ENCODE data around the gene ADAMTSL2. TPM values are rescaled to one million over a fixed set of nuclear protein-coding genes. Genes with fewer than 3 reads are reported as not detected.

ADAMTSL2 gene
- total RNA-seq, 1 experiment from 2014 or later: 0.87 TPM

DNA sequence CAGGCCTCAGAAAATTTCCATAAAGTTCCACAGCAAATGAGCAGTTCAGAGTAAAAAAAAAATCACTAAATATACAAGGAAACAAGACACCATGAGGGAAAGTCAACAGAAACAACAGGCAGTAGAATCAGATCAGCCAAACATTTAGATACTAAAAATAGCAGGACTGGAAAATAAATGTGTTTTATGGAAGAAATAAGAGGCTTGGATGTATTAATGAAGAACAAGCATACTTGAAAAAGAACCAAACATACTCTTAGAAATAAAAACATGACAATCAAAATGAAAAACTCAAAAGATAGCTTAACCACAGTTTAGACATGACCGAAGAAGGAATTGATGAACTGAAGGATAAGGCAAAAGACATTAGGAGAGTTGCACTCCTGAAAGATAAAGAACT, 32.4 kb upstream of the ADAMTSL2 start:
- H3K27ac Mint-ChIP-seq: no peak overlapping the region
- no peaks in the 10 kb centered on the region for H3K4me1 Mint-ChIP-seq
- ATAC-seq (no peak), DNase-seq (ENCODE audit: low spot score) (no peak)
- CTCF ChIA-PET: no interaction called here
- H3K27me3 Mint-ChIP-seq (ENCODE audit: low read depth): peaks cover 7% of the 10 kb centered on the region
- peaks cover 9% of the 10 kb centered on the region; the same call in 1 of the 2 replicates for H3K36me3 Mint-ChIP-seq
- H3K4me3 Mint-ChIP-seq: no peak overlapping the region
- TF ChIP-seq ZNF219 (CRISPR knock-in tag; IDR thresholded peaks at IDR 0.05; ENCODE audit: borderline replicate concordance) (no peak), ZNF416 (CRISPR knock-in tag; IDR thresholded peaks at IDR 0.05) (no peak), ELF4 (CRISPR knock-in tag; IDR thresholded peaks at IDR 0.05; ENCODE audit: low read depth) (no peak), FOXP1 (CRISPR knock-in tag; IDR thresholded peaks at IDR 0.05; ENCODE audit: borderline replicate concordance) (no peak), IRF2 (CRISPR knock-in tag; IDR thresholded peaks at IDR 0.05; ENCODE audit: borderline replicate concordance, low read depth) (no peak), SP1 (CRISPR knock-in tag; conservative IDR thresholded peaks at IDR 0.05) (no peak), ZNF671 (CRISPR knock-in tag; IDR thresholded peaks at IDR 0.05) (no peak), NFATC4 (CRISPR knock-in tag; IDR thresholded peaks at IDR 0.05) (no peak), ETV6 (CRISPR knock-in tag; IDR thresholded peaks at IDR 0.05) (no peak), ZNF396 (CRISPR knock-in tag; IDR thresholded peaks at IDR 0.05; ENCODE audit: borderline replicate concordance) (no peak), EMX1 (CRISPR knock-in tag; IDR thresholded peaks at IDR 0.05) (no peak), ZNF232 (CRISPR knock-in tag; IDR thresholded peaks at IDR 0.05) (no peak), SMAD4 (CRISPR knock-in tag; IDR thresholded peaks at IDR 0.05) (no peak), GRHL2 (CRISPR knock-in tag; IDR thresholded peaks at IDR 0.05; ENCODE audit: insufficient replicate concordance, severe bottlenecking) (no peak)
- TF ChIP-seq, protein P1, sequence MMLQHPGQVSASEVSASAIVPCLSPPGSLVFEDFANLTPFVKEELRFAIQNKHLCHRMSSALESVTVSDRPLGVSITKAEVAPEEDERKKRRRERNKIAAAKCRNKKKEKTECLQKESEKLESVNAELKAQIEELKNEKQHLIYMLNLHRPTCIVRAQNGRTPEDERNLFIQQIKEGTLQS (CRISPR knock-in tag; conservative IDR thresholded peaks at IDR 0.05): no peak
- TF ChIP-seq, protein P2, sequence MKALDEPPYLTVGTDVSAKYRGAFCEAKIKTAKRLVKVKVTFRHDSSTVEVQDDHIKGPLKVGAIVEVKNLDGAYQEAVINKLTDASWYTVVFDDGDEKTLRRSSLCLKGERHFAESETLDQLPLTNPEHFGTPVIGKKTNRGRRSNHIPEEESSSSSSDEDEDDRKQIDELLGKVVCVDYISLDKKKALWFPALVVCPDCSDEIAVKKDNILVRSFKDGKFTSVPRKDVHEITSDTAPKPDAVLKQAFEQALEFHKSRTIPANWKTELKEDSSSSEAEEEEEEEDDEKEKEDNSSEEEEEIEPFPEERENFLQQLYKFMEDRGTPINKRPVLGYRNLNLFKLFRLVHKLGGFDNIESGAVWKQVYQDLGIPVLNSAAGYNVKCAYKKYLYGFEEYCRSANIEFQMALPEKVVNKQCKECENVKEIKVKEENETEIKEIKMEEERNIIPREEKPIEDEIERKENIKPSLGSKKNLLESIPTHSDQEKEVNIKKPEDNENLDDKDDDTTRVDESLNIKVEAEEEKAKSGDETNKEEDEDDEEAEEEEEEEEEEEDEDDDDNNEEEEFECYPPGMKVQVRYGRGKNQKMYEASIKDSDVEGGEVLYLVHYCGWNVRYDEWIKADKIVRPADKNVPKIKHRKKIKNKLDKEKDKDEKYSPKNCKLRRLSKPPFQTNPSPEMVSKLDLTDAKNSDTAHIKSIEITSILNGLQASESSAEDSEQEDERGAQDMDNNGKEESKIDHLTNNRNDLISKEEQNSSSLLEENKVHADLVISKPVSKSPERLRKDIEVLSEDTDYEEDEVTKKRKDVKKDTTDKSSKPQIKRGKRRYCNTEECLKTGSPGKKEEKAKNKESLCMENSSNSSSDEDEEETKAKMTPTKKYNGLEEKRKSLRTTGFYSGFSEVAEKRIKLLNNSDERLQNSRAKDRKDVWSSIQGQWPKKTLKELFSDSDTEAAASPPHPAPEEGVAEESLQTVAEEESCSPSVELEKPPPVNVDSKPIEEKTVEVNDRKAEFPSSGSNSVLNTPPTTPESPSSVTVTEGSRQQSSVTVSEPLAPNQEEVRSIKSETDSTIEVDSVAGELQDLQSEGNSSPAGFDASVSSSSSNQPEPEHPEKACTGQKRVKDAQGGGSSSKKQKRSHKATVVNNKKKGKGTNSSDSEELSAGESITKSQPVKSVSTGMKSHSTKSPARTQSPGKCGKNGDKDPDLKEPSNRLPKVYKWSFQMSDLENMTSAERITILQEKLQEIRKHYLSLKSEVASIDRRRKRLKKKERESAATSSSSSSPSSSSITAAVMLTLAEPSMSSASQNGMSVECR (CRISPR knock-in tag; IDR thresholded peaks at IDR 0.05; ENCODE audit: borderline replicate concordance): no peak
- TF ChIP-seq, protein P3, sequence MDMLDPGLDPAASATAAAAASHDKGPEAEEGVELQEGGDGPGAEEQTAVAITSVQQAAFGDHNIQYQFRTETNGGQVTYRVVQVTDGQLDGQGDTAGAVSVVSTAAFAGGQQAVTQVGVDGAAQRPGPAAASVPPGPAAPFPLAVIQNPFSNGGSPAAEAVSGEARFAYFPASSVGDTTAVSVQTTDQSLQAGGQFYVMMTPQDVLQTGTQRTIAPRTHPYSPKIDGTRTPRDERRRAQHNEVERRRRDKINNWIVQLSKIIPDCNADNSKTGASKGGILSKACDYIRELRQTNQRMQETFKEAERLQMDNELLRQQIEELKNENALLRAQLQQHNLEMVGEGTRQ (CRISPR knock-in tag; IDR thresholded peaks at IDR 0.05): no peak
- TF ChIP-seq, protein P4, sequence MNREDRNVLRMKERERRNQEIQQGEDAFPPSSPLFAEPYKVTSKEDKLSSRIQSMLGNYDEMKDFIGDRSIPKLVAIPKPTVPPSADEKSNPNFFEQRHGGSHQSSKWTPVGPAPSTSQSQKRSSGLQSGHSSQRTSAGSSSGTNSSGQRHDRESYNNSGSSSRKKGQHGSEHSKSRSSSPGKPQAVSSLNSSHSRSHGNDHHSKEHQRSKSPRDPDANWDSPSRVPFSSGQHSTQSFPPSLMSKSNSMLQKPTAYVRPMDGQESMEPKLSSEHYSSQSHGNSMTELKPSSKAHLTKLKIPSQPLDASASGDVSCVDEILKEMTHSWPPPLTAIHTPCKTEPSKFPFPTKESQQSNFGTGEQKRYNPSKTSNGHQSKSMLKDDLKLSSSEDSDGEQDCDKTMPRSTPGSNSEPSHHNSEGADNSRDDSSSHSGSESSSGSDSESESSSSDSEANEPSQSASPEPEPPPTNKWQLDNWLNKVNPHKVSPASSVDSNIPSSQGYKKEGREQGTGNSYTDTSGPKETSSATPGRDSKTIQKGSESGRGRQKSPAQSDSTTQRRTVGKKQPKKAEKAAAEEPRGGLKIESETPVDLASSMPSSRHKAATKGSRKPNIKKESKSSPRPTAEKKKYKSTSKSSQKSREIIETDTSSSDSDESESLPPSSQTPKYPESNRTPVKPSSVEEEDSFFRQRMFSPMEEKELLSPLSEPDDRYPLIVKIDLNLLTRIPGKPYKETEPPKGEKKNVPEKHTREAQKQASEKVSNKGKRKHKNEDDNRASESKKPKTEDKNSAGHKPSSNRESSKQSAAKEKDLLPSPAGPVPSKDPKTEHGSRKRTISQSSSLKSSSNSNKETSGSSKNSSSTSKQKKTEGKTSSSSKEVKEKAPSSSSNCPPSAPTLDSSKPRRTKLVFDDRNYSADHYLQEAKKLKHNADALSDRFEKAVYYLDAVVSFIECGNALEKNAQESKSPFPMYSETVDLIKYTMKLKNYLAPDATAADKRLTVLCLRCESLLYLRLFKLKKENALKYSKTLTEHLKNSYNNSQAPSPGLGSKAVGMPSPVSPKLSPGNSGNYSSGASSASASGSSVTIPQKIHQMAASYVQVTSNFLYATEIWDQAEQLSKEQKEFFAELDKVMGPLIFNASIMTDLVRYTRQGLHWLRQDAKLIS (CRISPR knock-in tag; IDR thresholded peaks at IDR 0.05; ENCODE audit: borderline replicate concordance): no peak
- TF ChIP-seq, protein P5, sequence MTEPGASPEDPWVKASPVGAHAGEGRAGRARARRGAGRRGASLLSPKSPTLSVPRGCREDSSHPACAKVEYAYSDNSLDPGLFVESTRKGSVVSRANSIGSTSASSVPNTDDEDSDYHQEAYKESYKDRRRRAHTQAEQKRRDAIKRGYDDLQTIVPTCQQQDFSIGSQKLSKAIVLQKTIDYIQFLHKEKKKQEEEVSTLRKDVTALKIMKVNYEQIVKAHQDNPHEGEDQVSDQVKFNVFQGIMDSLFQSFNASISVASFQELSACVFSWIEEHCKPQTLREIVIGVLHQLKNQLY (CRISPR knock-in tag; IDR thresholded peaks at IDR 0.05): no peak
- TF ChIP-seq, protein P6, sequence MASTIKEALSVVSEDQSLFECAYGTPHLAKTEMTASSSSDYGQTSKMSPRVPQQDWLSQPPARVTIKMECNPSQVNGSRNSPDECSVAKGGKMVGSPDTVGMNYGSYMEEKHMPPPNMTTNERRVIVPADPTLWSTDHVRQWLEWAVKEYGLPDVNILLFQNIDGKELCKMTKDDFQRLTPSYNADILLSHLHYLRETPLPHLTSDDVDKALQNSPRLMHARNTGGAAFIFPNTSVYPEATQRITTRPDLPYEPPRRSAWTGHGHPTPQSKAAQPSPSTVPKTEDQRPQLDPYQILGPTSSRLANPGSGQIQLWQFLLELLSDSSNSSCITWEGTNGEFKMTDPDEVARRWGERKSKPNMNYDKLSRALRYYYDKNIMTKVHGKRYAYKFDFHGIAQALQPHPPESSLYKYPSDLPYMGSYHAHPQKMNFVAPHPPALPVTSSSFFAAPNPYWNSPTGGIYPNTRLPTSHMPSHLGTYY (CRISPR knock-in tag; IDR thresholded peaks at IDR 0.05): no peak
- H3K9me3 Mint-ChIP-seq: peaks cover 37% of the 10 kb centered on the region
- POLR2A ChIA-PET: no interaction called here
